ENCODE results near the gene PTPN3.
"Not testable (repeated sequence)": the region's sequence is repeated elsewhere in the genome, so short reads cannot be mapped to it uniquely, and the experiment has no call there.

The PTPN3 gene

DNA sequence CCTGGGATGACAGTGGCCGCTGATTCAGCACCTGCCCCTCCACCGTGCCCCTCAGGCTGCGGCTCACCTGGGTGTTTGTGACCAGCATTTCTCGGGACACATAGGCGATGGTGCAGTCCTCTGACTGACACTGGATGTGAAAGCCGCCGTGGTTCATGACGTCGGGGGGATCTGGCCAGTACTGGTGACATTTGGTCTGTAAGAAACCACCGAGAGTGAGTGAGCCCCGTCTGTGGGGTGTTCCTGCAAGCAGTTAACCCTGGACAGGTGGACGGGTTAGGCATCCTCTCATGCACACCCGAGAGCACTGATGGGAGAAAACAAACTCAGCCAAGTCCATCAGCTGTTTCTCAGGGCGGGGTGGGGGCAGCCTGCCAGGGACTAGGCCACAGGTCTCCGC lies 114.8 kb downstream of the PTPN3 start:
- DNase-seq, result no peak

DNA sequence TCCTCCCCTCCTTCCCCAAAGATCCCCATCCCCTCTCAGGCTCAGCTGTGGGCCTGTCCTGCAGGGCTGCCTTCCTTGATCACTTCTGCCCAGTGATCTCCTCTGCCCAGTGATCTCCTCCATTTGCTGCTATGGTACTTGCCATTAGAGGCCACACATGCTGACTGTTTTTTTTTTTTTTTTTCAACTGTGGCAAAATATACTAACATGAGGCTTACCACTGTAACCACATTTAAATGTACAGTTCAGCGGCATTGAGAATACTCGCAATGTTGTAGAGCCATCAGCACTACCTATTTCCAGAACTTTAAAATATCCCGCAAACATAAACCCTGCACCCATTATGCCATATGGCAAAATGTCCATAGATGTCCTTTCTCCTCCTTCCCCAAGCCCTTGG lies 115.5 kb downstream of the PTPN3 start:
- no peak for DNase-seq

DNA sequence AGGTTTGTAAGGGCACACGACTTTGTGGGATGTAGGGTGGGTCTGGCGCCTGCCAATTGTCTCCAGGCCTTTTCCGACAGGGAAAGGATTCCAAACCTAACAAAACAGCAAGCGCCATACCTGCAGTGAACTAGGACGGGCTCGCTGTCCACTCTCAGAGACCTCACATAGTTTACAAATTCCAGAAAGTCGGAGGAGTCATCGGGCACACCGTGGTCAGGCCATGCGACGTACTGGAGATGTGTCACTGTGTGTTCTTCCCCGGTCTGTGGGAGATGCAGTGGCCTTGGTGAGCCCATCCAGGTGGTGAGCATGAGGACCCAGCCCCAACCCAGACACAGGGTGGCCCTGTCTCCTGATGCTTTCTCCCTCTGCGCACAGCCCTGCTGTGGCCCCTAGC lies 115.9 kb downstream of the PTPN3 start:
- no peak for DNase-seq

DNA sequence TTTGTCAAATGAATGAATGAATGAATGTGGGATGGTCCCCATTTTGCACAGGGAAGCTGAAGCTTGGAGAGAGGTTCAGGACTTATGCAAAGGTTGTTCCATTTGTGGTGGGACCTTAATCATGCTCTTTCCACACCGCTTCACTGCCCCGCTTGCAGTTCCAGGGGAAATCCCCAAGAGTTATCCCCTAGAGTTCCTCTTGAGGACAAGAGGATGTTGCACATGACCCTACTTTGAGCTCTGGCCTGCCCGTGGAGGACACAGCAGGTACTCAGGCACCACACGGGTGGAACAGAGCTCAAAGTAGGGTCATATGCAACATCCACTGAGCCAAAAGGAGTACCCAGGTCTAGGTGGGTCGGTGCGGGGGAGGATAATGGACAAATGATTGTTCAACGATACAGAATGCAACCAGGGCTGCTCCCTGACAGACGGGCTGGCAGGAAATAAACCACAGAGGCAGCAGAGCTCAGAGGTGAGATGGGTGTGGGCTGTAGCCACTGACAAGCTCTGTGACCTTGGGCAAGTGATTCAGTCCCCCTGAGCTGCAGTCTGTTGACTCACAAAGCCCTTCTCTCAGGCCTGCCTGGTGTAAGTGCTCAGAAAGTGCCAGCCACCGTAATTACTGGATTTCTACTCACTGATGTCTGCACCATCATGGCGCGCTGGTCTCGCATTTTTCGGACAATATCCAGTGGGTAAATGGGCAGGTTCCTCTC lies 116.9 kb downstream of the PTPN3 start:
- no peak for DNase-seq

DNA sequence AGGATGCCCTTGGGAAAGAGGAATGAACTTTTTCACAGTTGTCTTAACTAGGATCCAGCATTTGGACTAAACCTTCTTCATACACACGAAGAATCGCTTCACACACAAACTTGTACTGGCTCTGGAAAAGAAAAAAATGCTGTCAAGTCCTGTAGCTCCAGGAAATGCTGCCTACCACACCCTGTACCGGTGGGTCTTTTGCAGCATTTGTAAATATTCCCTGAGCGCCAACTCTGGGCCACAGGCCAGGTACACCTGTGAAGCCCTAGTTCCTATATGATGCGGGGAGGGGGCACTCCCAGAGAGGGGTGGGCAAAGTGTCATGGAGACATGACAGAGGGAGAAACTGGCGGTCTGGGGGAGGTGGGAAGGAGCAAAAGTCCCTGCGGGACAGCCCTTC lies 118.6 kb downstream of the PTPN3 start:
- no peak for DNase-seq

DNA sequence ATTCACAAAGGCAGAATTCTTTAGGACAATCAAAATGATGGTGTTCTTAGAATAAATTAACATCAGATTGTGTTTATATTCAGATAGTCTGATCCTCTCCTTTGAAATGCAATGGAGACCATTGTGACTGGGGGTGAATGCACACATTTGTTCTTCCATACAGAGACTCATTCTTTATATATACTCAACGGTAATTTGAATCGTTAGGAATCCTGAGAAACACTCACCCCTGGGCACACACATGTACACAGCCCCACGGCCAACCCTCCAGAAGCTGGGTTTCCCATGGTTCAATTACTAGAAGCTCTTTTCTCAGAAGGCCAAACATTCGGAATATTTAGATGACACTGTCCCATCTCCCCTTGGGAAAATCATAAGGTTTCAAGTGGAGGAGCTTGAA lies 119.8 kb downstream of the PTPN3 start:
- DNase-seq, result no peak

DNA sequence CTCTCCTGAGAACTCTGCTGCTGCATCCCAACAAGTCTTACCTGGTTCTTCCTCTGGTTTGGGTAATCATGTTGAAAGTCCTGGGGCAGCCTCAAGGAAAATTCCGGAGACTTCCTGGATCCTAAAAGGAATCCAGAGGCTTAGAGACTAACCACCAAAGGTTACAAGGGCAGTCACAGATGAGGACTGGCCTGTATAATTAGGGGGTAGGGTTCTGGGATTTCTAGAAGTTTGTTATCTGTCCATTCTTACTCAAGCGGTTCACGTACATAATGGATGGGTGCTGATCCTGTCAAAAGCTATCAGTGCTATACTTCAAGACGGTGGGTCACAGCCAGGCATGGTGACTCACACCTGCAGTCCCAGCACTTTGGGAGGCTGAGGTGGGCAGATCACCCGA lies 125.9 kb downstream of the PTPN3 start:
- no peak for DNase-seq

DNA sequence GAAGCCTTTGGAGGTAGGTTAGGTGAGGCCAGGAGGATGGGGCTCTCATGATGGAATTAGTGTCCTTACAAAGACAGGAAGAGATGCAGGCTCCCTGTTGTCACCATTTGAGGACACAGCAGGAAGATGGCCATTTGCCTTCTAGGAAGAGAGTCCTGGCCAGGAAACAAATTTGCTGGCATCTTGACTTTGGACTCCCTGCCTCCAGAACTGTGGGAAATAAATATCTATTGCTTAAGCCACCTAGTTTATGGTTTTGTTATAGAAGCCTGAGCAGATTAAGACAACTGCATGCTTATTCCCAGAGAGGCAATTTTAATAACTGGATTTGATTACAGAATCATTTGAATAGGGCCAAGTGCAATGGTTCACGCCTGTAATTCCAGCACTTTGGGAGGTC lies 126.7 kb downstream of the PTPN3 start:
- no peak for DNase-seq

DNA sequence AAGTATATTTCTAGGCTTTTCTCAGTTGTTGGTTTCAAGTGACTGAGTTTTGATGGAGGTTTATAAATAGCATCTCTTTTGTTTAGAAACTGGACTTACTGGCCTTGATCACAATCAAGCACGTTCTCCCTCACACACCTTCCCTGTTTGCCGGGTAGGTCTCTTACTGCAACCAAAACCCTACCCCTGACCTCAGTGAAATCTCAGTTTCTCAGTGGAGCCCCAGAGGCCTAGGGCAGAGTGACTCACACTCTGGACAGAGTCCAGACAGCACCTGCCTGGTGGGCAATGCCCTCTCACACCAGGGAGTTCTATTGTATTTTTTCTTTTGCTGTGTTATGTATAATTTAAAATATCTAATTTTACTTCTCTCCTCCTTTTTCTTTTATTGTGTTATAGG lies 128.8 kb downstream of the PTPN3 start:
- no peak for DNase-seq

DNA sequence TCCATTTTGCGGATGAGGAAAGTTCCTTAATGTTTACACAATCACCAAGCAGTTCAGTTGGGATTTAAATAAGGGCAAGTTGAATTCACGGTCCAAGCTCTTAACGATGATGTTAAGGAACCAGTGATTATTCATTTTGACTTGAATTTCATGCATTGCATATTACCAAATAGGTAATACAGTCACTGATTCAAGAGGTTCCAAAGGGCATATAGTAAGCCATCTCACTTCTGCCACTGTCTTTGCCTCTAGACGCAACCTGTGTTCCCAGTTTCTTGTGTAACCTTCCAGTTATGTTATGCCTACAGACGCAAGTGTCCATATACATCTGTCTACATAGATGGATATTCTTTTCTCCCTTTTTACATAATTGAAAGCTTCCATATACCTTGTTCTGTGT lies 137.3 kb downstream of the PTPN3 start:
- no peak for DNase-seq

DNA sequence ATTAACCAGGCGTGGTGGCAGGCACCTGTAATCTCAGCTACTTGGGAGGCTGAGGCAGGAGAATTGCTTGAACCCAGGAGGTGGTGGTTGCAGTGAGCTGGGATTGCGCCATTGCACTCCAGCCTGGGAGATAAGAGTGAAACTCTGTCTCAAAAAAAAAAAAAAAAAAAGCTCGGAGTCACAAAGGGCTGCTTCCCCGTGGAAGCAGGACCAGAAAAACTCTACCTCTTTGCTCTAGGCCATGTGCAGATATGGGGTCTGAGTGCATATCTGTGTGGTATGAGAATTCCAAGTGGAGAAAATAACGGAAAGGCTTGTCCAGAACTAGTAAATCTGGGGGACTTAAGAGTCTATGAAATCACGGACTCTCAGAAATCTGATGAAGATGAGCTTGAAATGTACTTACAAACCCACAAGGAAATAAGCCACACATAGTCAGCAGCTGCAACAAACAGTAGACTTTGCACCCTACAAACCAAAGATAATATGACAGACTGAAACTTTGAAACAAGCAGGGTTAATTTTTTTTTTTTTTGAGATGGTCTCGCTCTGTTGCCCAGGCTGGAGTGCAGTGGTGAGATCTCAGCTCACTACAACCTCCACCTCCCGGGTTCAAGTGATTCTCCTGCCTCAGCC lies 139.0 kb downstream of the PTPN3 start:
- not testable (repeated sequence) for DNase-seq

DNA sequence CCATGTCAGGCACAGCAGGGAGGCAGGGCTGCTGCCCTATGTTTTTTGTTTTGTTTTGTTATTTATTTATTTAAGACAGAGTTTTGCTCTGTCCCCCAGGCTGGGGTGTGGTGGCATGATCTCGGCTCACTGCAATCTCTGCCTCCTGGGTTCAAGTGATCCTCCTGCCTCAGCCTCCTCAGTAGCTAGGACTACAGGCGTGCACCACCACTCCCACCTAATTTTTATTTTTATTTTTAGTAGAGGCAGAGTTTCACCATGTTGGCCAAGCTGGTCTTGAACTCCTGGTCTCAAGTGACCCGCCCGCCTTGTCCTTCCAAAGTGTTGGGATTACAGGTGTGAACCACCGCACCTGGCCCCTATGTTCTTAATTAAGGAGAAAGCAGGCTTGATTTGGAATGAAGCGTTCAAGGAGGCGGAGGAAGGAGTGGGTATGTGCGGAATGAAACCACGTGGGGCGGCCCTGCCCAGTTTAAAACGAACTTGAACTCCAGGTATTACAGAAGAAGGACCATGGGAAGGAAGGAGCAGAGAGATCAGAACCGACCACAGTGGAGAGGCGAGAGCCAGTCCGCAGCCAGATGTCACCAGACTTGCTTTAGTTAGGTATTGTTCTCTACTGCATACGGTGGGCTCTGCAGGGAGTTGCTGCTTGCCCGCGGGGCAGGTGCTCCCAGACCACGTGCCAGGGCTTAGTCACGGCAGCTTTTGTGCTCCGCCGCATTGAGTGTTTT lies 142.4 kb downstream of the PTPN3 start:
- no peak for DNase-seq

DNA sequence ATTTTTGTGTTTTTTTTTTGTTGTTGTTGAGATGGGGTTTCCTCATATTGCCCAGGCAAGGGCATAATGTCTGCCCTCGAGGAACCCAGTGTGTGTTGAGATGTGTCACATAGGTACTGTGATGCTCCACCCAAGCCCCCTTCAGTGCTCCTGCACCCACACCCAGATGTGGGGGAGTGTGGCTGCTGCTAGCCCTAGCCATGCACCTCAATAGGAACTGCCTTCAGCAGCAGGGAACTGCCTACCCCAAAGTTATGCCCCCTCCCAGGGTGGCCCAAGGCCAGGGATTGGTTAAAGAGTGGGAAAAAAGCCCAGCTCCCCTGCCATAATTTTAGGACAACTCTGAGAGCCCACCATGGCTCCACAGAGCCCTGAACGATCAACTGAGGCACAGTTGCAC lies 143.9 kb downstream of the PTPN3 start:
- DNase-seq, result no peak

DNA sequence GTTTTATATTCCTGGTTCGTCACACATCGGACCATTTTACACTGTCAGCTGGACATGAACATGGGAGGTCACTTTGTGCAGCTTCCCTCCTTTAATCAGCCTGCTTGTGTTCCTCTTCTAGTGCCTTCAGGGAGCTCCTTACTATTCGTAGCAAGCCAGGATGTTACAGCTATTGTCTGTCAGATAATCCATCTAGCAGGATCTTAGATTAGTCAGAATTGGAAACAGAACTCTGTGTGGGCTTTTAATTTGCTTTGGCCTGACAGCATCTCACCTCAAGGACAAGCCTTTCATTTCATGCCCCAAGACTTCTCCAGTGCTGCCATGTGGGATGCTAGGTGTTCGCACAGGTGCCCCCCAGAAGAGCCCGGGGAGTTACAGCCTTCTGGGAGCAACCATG lies 147.1 kb downstream of the PTPN3 start:
- no peak for DNase-seq

DNA sequence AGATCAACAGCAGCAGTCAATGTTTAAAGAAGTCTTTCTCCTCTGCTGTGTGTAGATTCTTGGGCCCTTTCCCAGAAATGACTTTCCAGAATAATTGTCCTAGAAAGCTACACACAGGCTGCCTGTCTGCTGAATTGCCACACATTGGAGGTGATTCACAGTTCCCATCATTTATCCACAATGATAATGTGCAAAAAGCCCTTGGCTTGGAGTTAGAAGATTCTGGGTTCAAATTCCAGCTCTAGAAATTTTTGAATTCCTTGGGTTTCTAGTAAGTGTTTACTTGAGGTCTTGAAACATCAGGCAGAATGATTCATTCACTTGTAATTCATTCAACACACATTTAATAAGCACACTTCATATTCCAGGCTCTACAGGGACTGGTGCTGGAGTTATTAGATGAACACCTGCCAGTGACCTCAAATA lies 148.7 kb downstream of the PTPN3 start:
- DNase-seq, result no peak

DNA sequence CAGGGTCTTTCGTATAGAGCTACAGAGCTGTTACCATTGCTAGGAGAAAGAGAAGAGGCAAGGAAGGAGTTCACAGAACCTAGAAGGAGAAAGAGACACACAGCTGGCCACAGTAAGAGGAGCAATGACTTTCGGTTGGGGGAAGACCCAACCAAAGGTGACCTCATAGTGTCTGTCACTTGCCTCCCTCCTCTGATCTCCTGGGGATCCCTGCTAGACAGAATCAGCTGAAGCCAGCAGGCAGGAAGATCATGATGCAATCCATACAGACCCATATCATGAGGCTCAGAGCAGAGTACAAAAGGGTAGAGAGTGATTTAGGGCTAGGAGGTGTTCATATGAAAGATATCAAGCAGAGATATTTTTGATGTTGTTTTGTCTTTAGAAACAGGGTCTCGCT lies 151.2 kb downstream of the PTPN3 start:
- DNase-seq, result no peak

DNA sequence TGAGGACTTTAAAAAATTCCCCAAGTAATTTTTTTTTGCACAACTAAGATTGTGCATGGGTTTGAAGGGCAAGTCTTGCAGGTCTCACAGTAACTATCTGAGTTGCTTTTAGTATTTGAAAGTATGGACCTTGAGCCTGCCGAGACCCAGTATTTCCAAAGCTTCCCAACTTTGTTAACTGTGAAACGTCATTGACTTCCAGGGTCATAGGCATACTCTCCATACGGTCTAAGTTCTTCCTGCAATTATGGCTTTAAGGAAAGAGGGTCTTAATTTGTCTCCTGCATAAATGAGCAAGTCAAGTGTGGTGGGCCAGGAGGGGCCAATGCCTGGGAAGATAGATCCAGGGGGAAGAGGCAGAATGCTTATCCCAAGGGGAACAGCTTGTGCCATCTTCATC lies 153.2 kb downstream of the PTPN3 start:
- no peak for DNase-seq

DNA sequence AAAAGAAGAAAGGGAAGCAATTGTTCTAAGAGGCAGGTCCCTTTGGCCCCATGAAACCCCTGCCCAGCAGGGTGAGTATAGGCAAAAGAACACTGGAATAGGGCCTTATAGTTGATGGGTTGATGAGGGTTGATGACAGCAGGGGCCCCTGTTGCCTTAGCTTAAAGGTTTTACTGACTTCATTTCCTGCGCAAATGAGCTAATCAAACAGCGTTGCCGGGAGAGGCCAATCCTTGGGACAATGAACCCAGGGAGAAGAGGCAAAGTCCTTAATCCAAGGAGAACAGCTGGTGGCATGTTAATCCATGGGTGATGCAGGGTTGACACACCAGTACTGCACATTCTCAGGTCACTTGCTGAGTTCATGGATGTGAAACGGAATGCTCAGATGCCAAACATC lies 155.2 kb downstream of the PTPN3 start:
- no peak for DNase-seq

DNA sequence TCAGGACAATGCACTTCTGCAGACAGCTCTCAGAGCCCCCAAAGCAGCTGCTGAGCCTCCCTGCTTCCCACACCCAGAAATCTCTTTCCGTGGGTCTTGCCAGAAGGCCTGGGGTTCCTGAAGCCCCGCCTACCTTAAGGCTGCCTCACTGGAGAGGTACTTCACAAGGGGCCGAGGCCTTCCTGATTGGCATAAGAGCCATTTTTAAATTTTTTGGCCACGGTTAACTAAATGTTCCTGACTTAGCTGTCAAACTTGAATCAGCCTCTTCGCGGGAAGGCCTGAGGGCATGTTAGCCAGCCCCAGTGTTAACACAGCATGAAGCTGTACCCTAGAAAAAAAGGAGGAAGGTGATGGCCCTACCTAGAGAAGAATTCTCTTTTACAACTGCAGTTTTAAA lies 156.5 kb downstream of the PTPN3 start:
- DNase-seq, result no peak

DNA sequence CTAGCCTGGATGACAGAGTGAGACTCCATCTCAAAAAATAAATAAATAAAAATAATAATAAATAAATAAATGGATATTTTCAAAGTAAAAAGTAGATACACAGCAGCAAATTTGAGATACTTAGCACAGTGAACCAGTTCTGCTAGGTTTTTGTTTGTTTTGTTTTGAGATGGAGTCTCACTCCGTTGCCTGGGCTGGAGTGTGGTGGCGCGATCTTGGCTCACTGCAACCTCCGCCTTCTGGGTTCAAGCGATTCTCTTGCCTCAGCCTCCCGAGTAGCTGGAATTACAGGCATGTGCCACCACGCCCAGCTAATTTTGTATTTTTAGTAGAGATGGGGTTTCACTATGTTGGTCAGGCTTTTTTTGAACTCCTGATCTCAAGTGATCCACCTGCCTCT lies 157.1 kb downstream of the PTPN3 start:
- DNase-seq, result not testable (repeated sequence)

DNA sequence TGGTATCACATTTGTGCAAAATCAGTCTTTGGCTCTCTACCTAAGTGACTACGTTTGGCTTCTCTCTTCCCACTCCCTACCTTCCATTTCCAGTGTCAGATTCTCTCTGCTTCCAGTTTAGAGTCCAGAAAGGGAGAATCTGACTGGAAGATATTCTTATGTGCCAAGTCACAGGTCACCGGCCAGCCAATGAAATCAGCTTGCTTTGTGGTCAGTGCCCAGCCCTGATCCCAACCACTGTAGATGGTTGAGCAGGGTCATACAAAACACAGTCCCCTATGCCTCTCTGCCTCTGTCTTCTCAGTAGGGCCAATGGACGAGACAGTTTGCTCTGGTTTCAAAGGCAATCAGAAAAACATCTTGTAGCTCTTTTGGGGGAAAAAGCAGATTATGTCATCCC lies 161.7 kb downstream of the PTPN3 start:
- no peak for DNase-seq

DNA sequence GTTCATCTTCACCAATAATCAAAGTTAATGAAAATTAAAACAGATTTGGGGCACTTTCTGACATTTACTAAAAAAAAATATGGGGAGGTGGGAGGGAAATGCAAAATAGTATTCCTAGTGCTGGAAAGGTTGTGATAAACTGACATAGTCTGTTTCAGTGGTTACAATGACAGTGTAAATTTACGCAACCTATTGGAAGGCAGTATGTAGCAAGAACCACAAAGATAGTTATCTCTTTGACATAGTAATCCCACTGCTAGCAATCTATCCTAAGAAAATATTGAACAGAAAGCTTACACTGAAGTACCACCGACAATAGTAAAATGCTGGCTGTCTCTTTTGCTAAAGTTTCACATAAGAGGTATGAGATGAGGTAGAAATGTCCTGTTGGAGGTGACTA lies 162.2 kb downstream of the PTPN3 start:
- DNase-seq, result no peak

DNA sequence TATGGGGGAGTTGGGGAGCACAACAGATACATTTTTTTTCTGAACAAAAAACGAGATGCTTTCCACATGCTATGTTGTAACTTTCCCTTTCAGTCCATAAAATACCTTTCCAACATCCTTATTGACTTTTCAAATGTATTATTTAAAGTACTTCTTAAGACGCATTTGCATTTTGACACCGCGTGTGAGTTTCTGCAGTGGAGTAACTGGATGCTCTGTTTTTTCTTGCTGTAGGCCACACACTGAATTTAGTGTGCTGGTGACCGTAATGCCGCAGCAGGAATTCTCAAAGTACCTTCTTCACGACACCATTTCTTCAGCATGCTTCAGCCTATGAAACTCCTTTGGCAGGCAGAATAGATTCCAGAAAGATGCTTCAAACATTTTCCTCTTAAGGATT lies 163.0 kb downstream of the PTPN3 start:
- DNase-seq, result no peak

DNA sequence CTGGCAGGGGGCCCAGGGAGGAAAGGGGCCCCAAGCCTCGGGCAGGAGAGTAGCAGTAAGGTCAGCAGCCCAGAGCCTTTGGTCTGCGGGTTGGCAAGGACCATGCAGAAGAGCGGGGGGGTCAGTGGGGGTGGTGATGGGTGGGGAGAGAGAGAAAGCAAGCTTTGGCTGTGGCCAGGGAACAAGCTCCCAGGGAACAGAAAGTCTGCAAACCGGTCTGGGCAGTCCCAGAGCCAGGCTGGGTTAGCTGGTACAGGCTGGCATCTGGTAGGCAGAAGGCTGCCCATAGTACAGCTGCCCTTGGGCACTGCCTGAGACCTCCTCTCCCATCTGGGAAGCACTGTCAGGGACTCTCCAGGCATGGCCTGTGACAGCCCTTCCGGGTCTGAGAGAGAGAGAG lies 166.8 kb downstream of the PTPN3 start:
- DNase-seq, result no peak
